Sigmoid colon (tissue), 4 donors: ENCODE results near the gene HOXB5.

Experiments used
- POLR2A ChIP-seq, 2 donors: fragments of 450-650 bp; IDR thresholded peaks; one replicate each; pipeline ENCODE4 v1.6.1; 2016; ENCODE audit warnings: antibody characterized with exemption in 2 of 2, mild to moderate bottlenecking in 2 of 2, moderate library complexity in 2 of 2
- POLR2AphosphoS5 ChIP-seq, 4 donors: sonication (generic); formaldehyde crosslinking; IDR thresholded peaks; one replicate each; pipeline ENCODE4 v1.6.1; 2017; ENCODE audit warnings: antibody characterized with exemption in 4 of 4
- TF ChIP-seq, protein P1 (sequence below), 4 experiments: fragments of 450-650 bp in 3 of 4; fragments of 200-600 bp in 1 of 4; IDR thresholded peaks; one replicate each; pipeline ENCODE4 v1.5.1; 2016 to 2019; ENCODE audit warnings: antibody characterized with exemption in 4 of 4, mild to moderate bottlenecking in 3 of 4, moderate library complexity in 2 of 4

DNA sequence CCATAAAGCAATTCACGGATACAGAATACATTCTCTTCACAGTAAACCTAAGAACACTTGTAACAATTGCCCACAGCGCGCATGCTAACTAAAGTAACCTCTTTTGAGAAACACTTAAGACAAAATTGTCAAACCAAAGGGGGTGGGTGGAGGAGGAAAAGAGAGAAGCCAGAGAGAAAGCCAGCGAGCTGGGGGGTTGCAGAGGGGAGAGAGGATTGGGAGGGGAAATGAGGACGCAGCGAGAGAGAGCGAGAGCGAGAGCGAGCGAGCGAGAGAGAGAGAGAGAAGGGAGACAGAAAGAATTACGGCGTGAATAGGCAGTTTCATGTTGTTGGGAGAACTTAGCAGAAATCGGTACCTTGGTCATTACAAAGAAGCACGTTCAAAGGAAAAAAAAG, 18.9 kb upstream of the HOXB5 start:
- TF ChIP-seq, protein P1, sequence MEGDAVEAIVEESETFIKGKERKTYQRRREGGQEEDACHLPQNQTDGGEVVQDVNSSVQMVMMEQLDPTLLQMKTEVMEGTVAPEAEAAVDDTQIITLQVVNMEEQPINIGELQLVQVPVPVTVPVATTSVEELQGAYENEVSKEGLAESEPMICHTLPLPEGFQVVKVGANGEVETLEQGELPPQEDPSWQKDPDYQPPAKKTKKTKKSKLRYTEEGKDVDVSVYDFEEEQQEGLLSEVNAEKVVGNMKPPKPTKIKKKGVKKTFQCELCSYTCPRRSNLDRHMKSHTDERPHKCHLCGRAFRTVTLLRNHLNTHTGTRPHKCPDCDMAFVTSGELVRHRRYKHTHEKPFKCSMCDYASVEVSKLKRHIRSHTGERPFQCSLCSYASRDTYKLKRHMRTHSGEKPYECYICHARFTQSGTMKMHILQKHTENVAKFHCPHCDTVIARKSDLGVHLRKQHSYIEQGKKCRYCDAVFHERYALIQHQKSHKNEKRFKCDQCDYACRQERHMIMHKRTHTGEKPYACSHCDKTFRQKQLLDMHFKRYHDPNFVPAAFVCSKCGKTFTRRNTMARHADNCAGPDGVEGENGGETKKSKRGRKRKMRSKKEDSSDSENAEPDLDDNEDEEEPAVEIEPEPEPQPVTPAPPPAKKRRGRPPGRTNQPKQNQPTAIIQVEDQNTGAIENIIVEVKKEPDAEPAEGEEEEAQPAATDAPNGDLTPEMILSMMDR (IDR thresholded peaks at IDR 0.05) = no peak
- TF ChIP-seq POLR2AphosphoS5 (IDR thresholded peaks at IDR 0.05) (no peak), POLR2A (IDR thresholded peaks at IDR 0.05) (no peak)
